B cell (primary cell): ENCODE measurements around the gene SLC39A13. TPM values are rescaled to one million over a fixed set of nuclear protein-coding genes. Genes with fewer than 3 reads are reported as not detected.

ENCODE experiments used
- ATAC-seq: fragments of 200-7000 bp; cut with Tn5 transposase; one replicate; pipeline ENCODE4 v1.10.0; 2021; ENCODE audit warnings: low read depth, mild to moderate bottlenecking, moderate number of reproducible peaks, moderate library complexity
- CTCF ChIA-PET: fragments of 350-600 bp; sonication (Branson Sonifier 250); formaldehyde crosslinking; loops from one replicate; lab custom pipeline; 2021; ENCODE audit warnings: antibody characterized with exemption, inconsistent platforms; lab: Charles Lee
- POLR2A ChIA-PET: fragments of 350-600 bp; sonication (Branson Sonifier 250); formaldehyde crosslinking; loops from one replicate; lab custom pipeline; 2021; ENCODE audit warnings: antibody characterized with exemption; lab: Charles Lee
- DNase-seq: peaks from one replicate; pipeline ENCODE4 v3.0.0; 2013
- H2AFZ ChIP-seq: 2 replicates; pipeline ENCODE4 v1.6.1; 2012; ENCODE audit warnings: mild to moderate bottlenecking, low read depth, low read length; ENCODE audit not compliant: insufficient read depth, poor library complexity, severe bottlenecking
- H3K27ac ChIP-seq, 2 donors: 1 replicate in 1 of 2; 2 replicates in 1 of 2; pipeline ENCODE4 v1.5.1; 2012 to 2013; ENCODE audit warnings: low read length in 2 of 2, mild to moderate bottlenecking in 2 of 2, moderate library complexity in 1 of 2
- H3K27me3 ChIP-seq, 4 experiments: fragments of 200-600 bp in 1 of 4; sonication (generic) in 1 of 4; replicated peaks in 1 of 4; 1 replicate in 2 of 4; 2 replicates in 2 of 4; pipeline versions ENCODE4 v1.6.1 to v1.7.0; 2013 to 2016; ENCODE audit warnings: low read length in 3 of 4, mild to moderate bottlenecking in 2 of 4, mixed read lengths in 1 of 4, moderate library complexity in 1 of 4; ENCODE audit not compliant: insufficient read depth in 4 of 4, control insufficient read depth in 3 of 4; ENCODE audit errors: control extremely low read depth in 1 of 4
- H3K36me3 ChIP-seq, 2 experiments: replicated peaks in 1 of 2; 1 replicate in 1 of 2; 2 replicates in 1 of 2; pipeline versions ENCODE4 v1.6.1 to v1.7.1; 2013; ENCODE audit warnings: low read length in 1 of 2; ENCODE audit not compliant: insufficient read depth in 2 of 2, control insufficient read depth in 1 of 2; ENCODE audit errors: control extremely low read depth in 1 of 2, extremely low read depth in 1 of 2
- H3K4me1 ChIP-seq, 2 donors: fragments of 200-600 bp in 1 of 2; sonication (generic) in 1 of 2; 1 replicate in 1 of 2; 2 replicates in 1 of 2; pipeline versions ENCODE4 v1.5.1 to v1.6.1; 2013 to 2017; ENCODE audit warnings: low read length in 2 of 2; ENCODE audit not compliant: control insufficient read depth in 2 of 2, insufficient read depth in 2 of 2
- H3K4me2 ChIP-seq: replicated peaks from 2 replicates; pipeline ENCODE3; 2012; ENCODE audit warnings: mild to moderate bottlenecking, low read depth, low read length; ENCODE audit not compliant: poor library complexity, severe bottlenecking
- H3K4me3 ChIP-seq, 5 experiments: fragments of 200-600 bp in 1 of 5; sonication (generic) in 1 of 5; 1 replicate in 3 of 5; 2 replicates in 2 of 5; pipeline versions ENCODE4 v1.5.1 to v1.7.0; 2011 to 2016; ENCODE audit warnings: low read length in 4 of 5, mild to moderate bottlenecking in 4 of 5, low read depth in 2 of 5, control low read depth in 1 of 5, moderate library complexity in 1 of 5; ENCODE audit not compliant: insufficient read depth in 1 of 5; ENCODE audit errors: control extremely low read depth in 1 of 5, extremely low read depth in 1 of 5
- H3K79me2 ChIP-seq: fragments of 200-600 bp; sonication (generic); one replicate; pipeline ENCODE4 v1.6.0; 2016; ENCODE audit warnings: low read length; ENCODE audit not compliant: control insufficient read depth, insufficient read depth
- H3K9ac ChIP-seq: fragments of 200-600 bp; sonication (generic); 2 replicates; pipeline ENCODE4 v1.6.1; 2017; ENCODE audit warnings: mild to moderate bottlenecking, low read length, moderate library complexity
- H3K9me3 ChIP-seq, 3 donors: one replicate each; pipeline versions ENCODE4 v1.6.1 to v1.7.1; 2013; ENCODE audit warnings: low read length in 2 of 3; ENCODE audit not compliant: control insufficient read depth in 2 of 3, insufficient read depth in 1 of 3; ENCODE audit errors: control extremely low read depth in 1 of 3
- H4K20me1 ChIP-seq: 2 replicates; pipeline ENCODE4 v1.6.0; 2012; ENCODE audit warnings: mild to moderate bottlenecking, low read length; ENCODE audit not compliant: insufficient read depth, control insufficient read depth, poor library complexity, severe bottlenecking
- H3K27ac Mint-ChIP-seq: one replicate; pipeline ENCODE4 v1.8.0; 2021; ENCODE audit warnings: mixed read lengths
- H3K27me3 Mint-ChIP-seq: one replicate; pipeline ENCODE4 v1.8.0; 2021; ENCODE audit warnings: mixed read lengths
- H3K4me1 Mint-ChIP-seq: one replicate; pipeline ENCODE4 v1.8.0; 2021; ENCODE audit warnings: mixed read lengths
- H3K4me3 Mint-ChIP-seq: one replicate; pipeline ENCODE4 v1.8.0; 2021; ENCODE audit warnings: mixed read lengths
- H3K9me3 Mint-ChIP-seq: one replicate; pipeline ENCODE4 v1.8.0; 2022; ENCODE audit warnings: mixed read lengths; ENCODE audit not compliant: insufficient read depth
- EZH2 ChIP-seq: IDR thresholded peaks from 2 replicates; pipeline ENCODE4 v1.6.1; 2012; ENCODE audit warnings: borderline replicate concordance, low read depth, mild to moderate bottlenecking, moderate library complexity, low read length; ENCODE audit not compliant: insufficient read depth, poor library complexity, severe bottlenecking
- WGBS: methylation state at CpG from one replicate; pipeline ENCODE4 v1.1.5; 2013; ENCODE audit warnings: missing lambda C conversion rate; ENCODE audit not compliant: insufficient coverage; 5-methylcytosine and 5-hydroxymethylcytosine counted together
- intact Hi-C: fragments of 100-400 bp; cut with micrococcal nuclease; formaldehyde crosslinking; loops from one replicate; pipeline ENCODE4 v1.10.0; 2022
- polyA plus RNA-seq: library from polyadenylated mRNA; depleted of rRNA; stranded (reverse); fragments of >200 nt; gene quantifications from 2 replicates; pipeline ENCODE4 v1.2.3, GENCODE V29; 2012
- total RNA-seq, 2 donors: library from RNA; stranded (reverse); fragments of 120-200 nt in 1 of 2; gene quantifications; 1 replicate in 1 of 2; 2 replicates in 1 of 2; pipeline versions ENCODE4 v1.2.3 to v1.2.4, GENCODE V29; 2013 to 2022
- TF ChIP-seq, protein P1 (sequence below): fragments of 200-600 bp; IDR thresholded peaks from one replicate; pipeline ENCODE4 v1.8.0; 2022; ENCODE audit warnings: antibody characterized with exemption, mild to moderate bottlenecking

SLC39A13 gene
- total and polyA plus RNA-seq, 2 donors (not counting 1 experiment from before 2014, with no cell fraction given): 33.0 to 55.7 TPM

DNA sequence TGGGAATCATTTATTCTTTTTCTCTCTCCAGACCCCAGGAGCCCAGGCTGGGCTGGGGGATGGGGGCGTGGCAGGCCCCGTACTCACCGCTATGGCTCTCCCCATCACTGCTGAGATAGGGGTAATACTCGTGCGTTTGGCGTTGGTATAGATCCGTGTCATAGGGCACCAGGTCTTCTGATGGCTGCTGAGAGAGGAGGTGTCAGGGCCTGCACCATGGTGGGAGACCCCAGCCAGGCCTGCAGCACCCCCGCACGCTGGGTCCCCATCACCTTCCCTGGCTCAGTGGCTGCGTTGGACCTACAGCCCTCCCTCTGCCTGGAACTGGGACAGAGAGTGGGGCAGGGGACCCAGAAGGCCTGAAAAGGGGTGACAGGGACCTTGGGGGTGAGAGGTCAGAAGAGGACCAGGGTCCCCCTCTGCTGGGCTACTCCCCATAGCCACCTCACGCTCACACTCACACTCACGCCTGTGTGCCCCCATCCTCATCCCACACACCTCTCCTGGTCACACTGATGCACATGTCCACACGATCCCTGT is 32.8 kb upstream of the SLC39A13 start:
- H3K27ac ChIP-seq: peak overlapping the region; percentile 96 to 97
- H3K4me3 ChIP-seq: peak overlapping the region; percentile 41 to 99 (median 91)
- H3K4me3 Mint-ChIP-seq: peak overlapping the region; percentile 92
- no peak for DNase-seq
- H4K20me1 ChIP-seq: peaks cover 45% of the 10 kb centered on the region
- CTCF ChIA-PET: interaction anchor here (1.0 to 7.3 kb wide), 3 partner anchors 17 to 36 kb away, joined by 3 to 345 read pairs (median 72); partner anchors contain the start of gene SLC39A13
- H3K9ac ChIP-seq: peak overlapping the region; percentile 99
- H3K27me3 Mint-ChIP-seq: no peaks in the 10 kb centered on the region
- peaks cover 42% of the 10 kb centered on the region for H3K4me1 Mint-ChIP-seq
- no peak overlapping the region for H3K27ac Mint-ChIP-seq
- H3K9me3 ChIP-seq: no peaks in the 10 kb centered on the region
- TF ChIP-seq, protein P1, sequence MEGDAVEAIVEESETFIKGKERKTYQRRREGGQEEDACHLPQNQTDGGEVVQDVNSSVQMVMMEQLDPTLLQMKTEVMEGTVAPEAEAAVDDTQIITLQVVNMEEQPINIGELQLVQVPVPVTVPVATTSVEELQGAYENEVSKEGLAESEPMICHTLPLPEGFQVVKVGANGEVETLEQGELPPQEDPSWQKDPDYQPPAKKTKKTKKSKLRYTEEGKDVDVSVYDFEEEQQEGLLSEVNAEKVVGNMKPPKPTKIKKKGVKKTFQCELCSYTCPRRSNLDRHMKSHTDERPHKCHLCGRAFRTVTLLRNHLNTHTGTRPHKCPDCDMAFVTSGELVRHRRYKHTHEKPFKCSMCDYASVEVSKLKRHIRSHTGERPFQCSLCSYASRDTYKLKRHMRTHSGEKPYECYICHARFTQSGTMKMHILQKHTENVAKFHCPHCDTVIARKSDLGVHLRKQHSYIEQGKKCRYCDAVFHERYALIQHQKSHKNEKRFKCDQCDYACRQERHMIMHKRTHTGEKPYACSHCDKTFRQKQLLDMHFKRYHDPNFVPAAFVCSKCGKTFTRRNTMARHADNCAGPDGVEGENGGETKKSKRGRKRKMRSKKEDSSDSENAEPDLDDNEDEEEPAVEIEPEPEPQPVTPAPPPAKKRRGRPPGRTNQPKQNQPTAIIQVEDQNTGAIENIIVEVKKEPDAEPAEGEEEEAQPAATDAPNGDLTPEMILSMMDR: no peak
- TF ChIP-seq EZH2: no peak
- peak overlapping the region; percentile 100 for H3K4me2 ChIP-seq
- no peaks in the 10 kb centered on the region for H3K9me3 Mint-ChIP-seq
- H2AFZ ChIP-seq: no peak overlapping the region
- 91% methylated on average over 13 of the region's 13 CpGs for WGBS
- H3K79me2 ChIP-seq: peaks cover 100% of the 10 kb centered on the region
- POLR2A ChIA-PET: no interaction called here
- intact Hi-C loops: loop anchor here (10.0 kb wide), 1 partner anchor 51 kb away; no protein-coding TSS in a partner anchor
- no peaks in the 10 kb centered on the region for H3K27me3 ChIP-seq
- peaks cover 45 to 51% of the 10 kb centered on the region in 2 donors for H3K4me1 ChIP-seq
- ATAC-seq: no peak
- peaks cover 0 to 41% of the 10 kb centered on the region in 2 experiments for H3K36me3 ChIP-seq

DNA sequence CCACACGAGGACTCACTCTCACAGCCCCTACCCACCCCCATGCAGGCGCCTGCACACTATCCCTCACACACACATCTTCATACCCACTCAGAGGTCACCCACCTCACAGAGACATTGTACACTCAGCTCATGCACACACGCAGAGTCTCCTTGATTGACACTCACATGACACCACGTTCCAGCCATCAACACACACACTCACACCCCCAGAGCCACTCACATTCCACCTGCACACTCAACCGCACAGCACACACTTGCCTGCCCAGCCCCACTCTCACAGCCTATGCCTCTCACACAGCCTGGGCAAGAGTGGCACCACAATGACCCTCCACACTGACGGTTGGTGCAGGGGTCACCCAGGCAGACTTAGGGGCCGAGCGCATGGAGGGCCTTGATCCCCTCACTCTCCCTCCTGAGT is 32.3 kb upstream of the SLC39A13 start:
- Histone ChIP-seq H3K4me3 (peak overlapping the region; percentile 41 to 99 (median 91)), H3K9ac (peak overlapping the region; percentile 99), H3K79me2 (peaks cover 100% of the 10 kb centered on the region), H4K20me1 (peaks cover 45% of the 10 kb centered on the region), H3K4me2 (peak overlapping the region; percentile 100), H3K9me3 (no peaks in the 10 kb centered on the region), H3K27me3 (no peaks in the 10 kb centered on the region), H3K27ac (peak overlapping the region; percentile 96 to 97), H3K4me1 (peaks cover 45 to 51% of the 10 kb centered on the region in 2 donors), H3K36me3 (peaks cover 0 to 37% of the 10 kb centered on the region in 2 experiments), H2AFZ (no peak overlapping the region)
- WGBS: 58% methylated on average over 8 of the region's 8 CpGs
- Mint-ChIP-seq H3K27ac (no peak overlapping the region), H3K9me3 (no peaks in the 10 kb centered on the region), H3K4me1 (peaks cover 43% of the 10 kb centered on the region), H3K27me3 (no peaks in the 10 kb centered on the region), H3K4me3 (peak overlapping the region; percentile 92)
- no peak for TF ChIP-seq EZH2
- TF ChIP-seq, protein P1: no peak
- DNase-seq (no peak), ATAC-seq (no peak)
- intact Hi-C loops: loop anchor here (10.0 kb wide), 1 partner anchor 51 kb away; no protein-coding TSS in a partner anchor
- CTCF ChIA-PET: interaction anchor here (0.7 to 1.4 kb wide), 4 partner anchors 14 to 36 kb away, joined by 3 to 5 read pairs (median 4); no protein-coding TSS in a partner anchor
- POLR2A ChIA-PET: interaction anchor here (0.6 to 4.1 kb wide), 5 partner anchors 17 to 162 kb away, joined by 3 to 50 read pairs (median 15); partner anchors contain the start of gene DDB2
